ENCODE measurements around the gene KIF6. TPM values are rescaled to one million over a fixed set of nuclear protein-coding genes. Genes with fewer than 3 reads are reported as not detected.

Gene KIF6
- total and polyA plus RNA-seq, 7 experiments from 2014 or later = 0.75 TPM; not detected in 6

- DNase-seq = no peak
- peaks cover 0 to 15% (median 7%) of the 10 kb centered on the region in 5 donors for H3K27me3 Mint-ChIP-seq
- ChIA-PET CTCF (no interaction called here), POLR2A (no interaction called here)
- intact Hi-C loops (cut with micrococcal nuclease) = no loop called here
- no peaks in the 10 kb centered on the region for H3K4me1 ChIP-seq (ENCODE audit: control insufficient read depth in 2 of 2, insufficient read depth in 2 of 2, low read length in 2 of 2)
- H3K27ac ChIP-seq (ENCODE audit: low read depth, low read length) = no peak overlapping the region
- H3K27me3 ChIP-seq (ENCODE audit: control insufficient read depth in 2 of 2, insufficient read depth in 2 of 2, low read length in 2 of 2) = no peaks in the 10 kb centered on the region
- no peaks in the 10 kb centered on the region for H3K36me3 ChIP-seq (ENCODE audit: control insufficient read depth in 2 of 3, insufficient read depth in 3 of 3, low read length in 3 of 3)
- H3K9me3 ChIP-seq (ENCODE audit: control insufficient read depth in 2 of 3, low read length in 3 of 3) = no peaks in the 10 kb centered on the region
- no peaks in the 10 kb centered on the region for H3K36me3 Mint-ChIP-seq
- H3K27ac Mint-ChIP-seq = no peak overlapping the region
- no peak overlapping the region for H3K4me3 ChIP-seq (ENCODE audit: low read length)
- no peaks in the 10 kb centered on the region for H3K4me1 Mint-ChIP-seq
- ATAC-seq = no peak
- no peak overlapping the region for H3K4me3 Mint-ChIP-seq
- H3K9me3 Mint-ChIP-seq = no peaks in the 10 kb centered on the region
Observed at GRCh38 chr6:39393075-39393474, 332.1 kb downstream of the KIF6 start.

- no peak overlapping the region for H3K4me3 ChIP-seq (ENCODE audit: low read length)
- H3K27me3 Mint-ChIP-seq = peaks cover 7 to 20% (median 17%) of the 10 kb centered on the region in 5 donors
- ChIA-PET CTCF (no interaction called here), POLR2A (no interaction called here)
- H3K36me3 ChIP-seq (ENCODE audit: control insufficient read depth in 2 of 3, insufficient read depth in 3 of 3, low read length in 3 of 3) = no peaks in the 10 kb centered on the region
- H3K27ac ChIP-seq (ENCODE audit: low read depth, low read length) = no peak overlapping the region
- no peaks in the 10 kb centered on the region for H3K9me3 Mint-ChIP-seq
- no peaks in the 10 kb centered on the region for H3K27me3 ChIP-seq (ENCODE audit: control insufficient read depth in 2 of 2, insufficient read depth in 2 of 2, low read length in 2 of 2)
- ATAC-seq (no peak), DNase-seq (no peak)
- H3K27ac Mint-ChIP-seq = no peak overlapping the region
- no peaks in the 10 kb centered on the region for H3K4me1 ChIP-seq (ENCODE audit: control insufficient read depth in 2 of 2, insufficient read depth in 2 of 2, low read length in 2 of 2)
- H3K9me3 ChIP-seq (ENCODE audit: control insufficient read depth in 2 of 3, low read length in 3 of 3) = no peaks in the 10 kb centered on the region
- H3K4me3 Mint-ChIP-seq = no peak overlapping the region
- intact Hi-C loops (cut with micrococcal nuclease) = no loop called here
- no peaks in the 10 kb centered on the region for H3K36me3 Mint-ChIP-seq
- no peaks in the 10 kb centered on the region for H3K4me1 Mint-ChIP-seq
Observed at GRCh38 chr6:39391182-39391581, 334.0 kb downstream of the KIF6 start.

- POLR2A ChIA-PET = no interaction called here
Observed at GRCh38 chr6:39389484-39389767, 335.8 kb downstream of the KIF6 start.

GRCh38 chr6:39388606-39389483 is 336.4 kb downstream of the KIF6 start:
- CTCF ChIA-PET = no interaction called here

More at GRCh38 chr6:39389484-39389767, 335.8 kb downstream of the KIF6 start:
- Mint-ChIP-seq H3K27me3 (peaks cover 9 to 22% (median 16%) of the 10 kb centered on the region in 5 donors), H3K27ac (no peak overlapping the region), H3K9me3 (no peaks in the 10 kb centered on the region), H3K4me1 (no peaks in the 10 kb centered on the region), H3K4me3 (no peak overlapping the region), H3K36me3 (no peaks in the 10 kb centered on the region)
- no peaks in the 10 kb centered on the region for H3K9me3 ChIP-seq (ENCODE audit: control insufficient read depth in 2 of 3, low read length in 3 of 3)
- H3K27me3 ChIP-seq (ENCODE audit: control insufficient read depth in 2 of 2, insufficient read depth in 2 of 2, low read length in 2 of 2) = no peaks in the 10 kb centered on the region
- H3K36me3 ChIP-seq (ENCODE audit: control insufficient read depth in 2 of 3, insufficient read depth in 3 of 3, low read length in 3 of 3) = no peaks in the 10 kb centered on the region
- H3K4me3 ChIP-seq (ENCODE audit: low read length) = no peak overlapping the region
- CTCF ChIA-PET = no interaction called here
- DNase-seq = no peak
- H3K27ac ChIP-seq (ENCODE audit: low read depth, low read length) = no peak overlapping the region
- no peaks in the 10 kb centered on the region for H3K4me1 ChIP-seq (ENCODE audit: control insufficient read depth in 2 of 2, insufficient read depth in 2 of 2, low read length in 2 of 2)
- intact Hi-C loops (cut with micrococcal nuclease) = no loop called here
- no peak for ATAC-seq

GRCh38 chr6:39387785-39388184 is 337.4 kb downstream of the KIF6 start:
- no peaks in the 10 kb centered on the region for H3K36me3 Mint-ChIP-seq
- Histone ChIP-seq H3K36me3 (ENCODE audit: control insufficient read depth in 2 of 3, insufficient read depth in 3 of 3, low read length in 3 of 3) (no peaks in the 10 kb centered on the region), H3K4me3 (ENCODE audit: low read length) (no peak overlapping the region), H3K27me3 (ENCODE audit: control insufficient read depth in 2 of 2, insufficient read depth in 2 of 2, low read length in 2 of 2) (no peaks in the 10 kb centered on the region), H3K9me3 (ENCODE audit: control insufficient read depth in 2 of 3, low read length in 3 of 3) (no peaks in the 10 kb centered on the region), H3K4me1 (ENCODE audit: control insufficient read depth in 2 of 2, insufficient read depth in 2 of 2, low read length in 2 of 2) (no peaks in the 10 kb centered on the region), H3K27ac (ENCODE audit: low read depth, low read length) (no peak overlapping the region)
- ATAC-seq = no peak
- no peak overlapping the region for H3K27ac Mint-ChIP-seq
- no peak for DNase-seq
- no peak overlapping the region for H3K4me3 Mint-ChIP-seq
- H3K9me3 Mint-ChIP-seq = no peaks in the 10 kb centered on the region
- intact Hi-C loops (cut with micrococcal nuclease) = no loop called here
- peaks cover 9 to 22% (median 17%) of the 10 kb centered on the region in 5 donors for H3K27me3 Mint-ChIP-seq
- H3K4me1 Mint-ChIP-seq = no peaks in the 10 kb centered on the region
- CTCF ChIA-PET = no interaction called here
- POLR2A ChIA-PET = no interaction called here

More at GRCh38 chr6:39388606-39389483, 336.4 kb downstream of the KIF6 start:
- H3K27ac ChIP-seq (ENCODE audit: low read depth, low read length) = no peak overlapping the region
- intact Hi-C loops (cut with micrococcal nuclease) = no loop called here
- ATAC-seq = no peak
- H3K9me3 ChIP-seq (ENCODE audit: control insufficient read depth in 2 of 3, low read length in 3 of 3) = no peaks in the 10 kb centered on the region
- Mint-ChIP-seq H3K4me1 (no peaks in the 10 kb centered on the region), H3K4me3 (no peak overlapping the region), H3K36me3 (no peaks in the 10 kb centered on the region), H3K27me3 (peaks cover 9 to 25% (median 14%) of the 10 kb centered on the region in 5 donors), H3K27ac (no peak overlapping the region), H3K9me3 (no peaks in the 10 kb centered on the region)
- no peaks in the 10 kb centered on the region for H3K27me3 ChIP-seq (ENCODE audit: control insufficient read depth in 2 of 2, insufficient read depth in 2 of 2, low read length in 2 of 2)
- H3K4me1 ChIP-seq (ENCODE audit: control insufficient read depth in 2 of 2, insufficient read depth in 2 of 2, low read length in 2 of 2) = no peaks in the 10 kb centered on the region
- H3K4me3 ChIP-seq (ENCODE audit: low read length) = no peak overlapping the region
- no peaks in the 10 kb centered on the region for H3K36me3 ChIP-seq (ENCODE audit: control insufficient read depth in 2 of 3, insufficient read depth in 3 of 3, low read length in 3 of 3)
- no peak for DNase-seq
- POLR2A ChIA-PET = no interaction called here

- H3K27me3 ChIP-seq (ENCODE audit: control insufficient read depth in 2 of 2, insufficient read depth in 2 of 2, low read length in 2 of 2) = no peaks in the 10 kb centered on the region
- Mint-ChIP-seq H3K27ac (no peak overlapping the region), H3K4me1 (no peaks in the 10 kb centered on the region), H3K27me3 (peaks cover 9 to 19% (median 14%) of the 10 kb centered on the region in 5 donors), H3K36me3 (no peaks in the 10 kb centered on the region), H3K9me3 (no peaks in the 10 kb centered on the region), H3K4me3 (no peak overlapping the region)
- H3K4me1 ChIP-seq (ENCODE audit: control insufficient read depth in 2 of 2, insufficient read depth in 2 of 2, low read length in 2 of 2) = no peaks in the 10 kb centered on the region
- DNase-seq = no peak
- no peak overlapping the region for H3K4me3 ChIP-seq (ENCODE audit: low read length)
- ChIA-PET POLR2A (no interaction called here), CTCF (no interaction called here)
- H3K9me3 ChIP-seq (ENCODE audit: control insufficient read depth in 2 of 3, low read length in 3 of 3) = no peaks in the 10 kb centered on the region
- ATAC-seq = no peak
- H3K36me3 ChIP-seq (ENCODE audit: control insufficient read depth in 2 of 3, insufficient read depth in 3 of 3, low read length in 3 of 3) = no peaks in the 10 kb centered on the region
- no peak overlapping the region for H3K27ac ChIP-seq (ENCODE audit: low read depth, low read length)
- intact Hi-C loops (cut with micrococcal nuclease) = no loop called here
Observed at GRCh38 chr6:39386487-39386886, 338.7 kb downstream of the KIF6 start.

- no peak overlapping the region for H3K27ac Mint-ChIP-seq
- Histone ChIP-seq H3K4me1 (ENCODE audit: control insufficient read depth in 2 of 2, insufficient read depth in 2 of 2, low read length in 2 of 2) (no peaks in the 10 kb centered on the region), H3K4me3 (ENCODE audit: low read length) (no peak overlapping the region), H3K27ac (ENCODE audit: low read depth, low read length) (no peak overlapping the region), H3K9me3 (ENCODE audit: control insufficient read depth in 2 of 3, low read length in 3 of 3) (no peaks in the 10 kb centered on the region), H3K27me3 (ENCODE audit: control insufficient read depth in 2 of 2, insufficient read depth in 2 of 2, low read length in 2 of 2) (no peaks in the 10 kb centered on the region), H3K36me3 (ENCODE audit: control insufficient read depth in 2 of 3, insufficient read depth in 3 of 3, low read length in 3 of 3) (no peaks in the 10 kb centered on the region)
- CTCF ChIA-PET = no interaction called here
- peaks cover 0 to 1% (median 0%) of the 10 kb centered on the region in 11 donors for H3K9me3 Mint-ChIP-seq
- no peaks in the 10 kb centered on the region for H3K4me1 Mint-ChIP-seq
- H3K27me3 Mint-ChIP-seq = peaks cover 8 to 18% (median 12%) of the 10 kb centered on the region in 5 donors
- POLR2A ChIA-PET = no interaction called here
- intact Hi-C loops (cut with micrococcal nuclease) = no loop called here
- ATAC-seq (no peak), DNase-seq (no peak)
- no peaks in the 10 kb centered on the region for H3K36me3 Mint-ChIP-seq
- H3K4me3 Mint-ChIP-seq = no peak overlapping the region
Observed at GRCh38 chr6:39381550-39382140, 343.6 kb downstream of the KIF6 start.

Data from naive thymus-derived CD4-positive, alpha-beta T cell (primary cell).